Calu3 (cell line): ENCODE data around the gene IL3RA. TPM values are rescaled to one million over a fixed set of nuclear protein-coding genes. Genes with fewer than 3 reads are reported as not detected.
"Not testable (repeated sequence)": the region's sequence is repeated elsewhere in the genome, so short reads cannot be mapped to it uniquely, and the experiment has no call there.

ENCODE experiments used
- BruUV-seq: library from RNA; stranded (reverse); fragments of 400-500 nt; replicated peaks from 2 replicates; lab custom pipeline; 2021; lab: Mats Ljungman, UMichigan
- CTCF ChIA-PET: fragments of 300-600 bp; sonication (Branson Sonifier 250); formaldehyde crosslinking; loops from one replicate; lab custom pipeline; 2022; ENCODE audit warnings: antibody characterized with exemption; lab: Charles Lee
- DNase-seq: peaks from one replicate; pipeline ENCODE4 v3.0.0; 2022
- H3K27ac Mint-ChIP-seq: one replicate; pipeline ENCODE4 v1.8.0; 2022; ENCODE audit warnings: mixed read lengths; ENCODE audit not compliant: unreplicated experiment
- H3K27me3 Mint-ChIP-seq: one replicate; pipeline ENCODE4 v1.8.0; 2022; ENCODE audit warnings: mixed read lengths; ENCODE audit not compliant: unreplicated experiment
- H3K36me3 Mint-ChIP-seq: one replicate; pipeline ENCODE4 v1.8.0; 2022; ENCODE audit warnings: mild to moderate bottlenecking, moderate library complexity, mixed read lengths; ENCODE audit not compliant: insufficient read depth, unreplicated experiment
- H3K4me1 Mint-ChIP-seq: one replicate; pipeline ENCODE4 v1.8.0; 2022; ENCODE audit warnings: mild to moderate bottlenecking, low read depth, mixed read lengths; ENCODE audit not compliant: unreplicated experiment
- H3K4me3 Mint-ChIP-seq: one replicate; pipeline ENCODE4 v1.8.0; 2022; ENCODE audit warnings: mild to moderate bottlenecking, low read depth, moderate library complexity, mixed read lengths; ENCODE audit not compliant: unreplicated experiment
- H3K9me3 Mint-ChIP-seq: one replicate; pipeline ENCODE4 v1.8.0; 2022; ENCODE audit warnings: low read depth, mixed read lengths; ENCODE audit not compliant: unreplicated experiment
- intact Hi-C: fragments of 100-400 bp; cut with micrococcal nuclease; formaldehyde crosslinking; loops from one replicate; pipeline ENCODE4 v1.10.0; 2022; ENCODE audit not compliant: unreplicated experiment
- total RNA-seq: library from RNA; stranded (reverse); gene quantifications from 2 replicates; pipeline ENCODE4 v1.2.3, GENCODE V29; 2022
- TF ChIP-seq, protein P1 (sequence below): fragments of 200-600 bp; IDR thresholded peaks from one replicate; pipeline ENCODE4 v1.8.0; 2022; ENCODE audit warnings: antibody characterized with exemption; ENCODE audit not compliant: unreplicated experiment

IL3RA gene
- total RNA-seq, 1 experiment from 2014 or later = not detected

DNA sequence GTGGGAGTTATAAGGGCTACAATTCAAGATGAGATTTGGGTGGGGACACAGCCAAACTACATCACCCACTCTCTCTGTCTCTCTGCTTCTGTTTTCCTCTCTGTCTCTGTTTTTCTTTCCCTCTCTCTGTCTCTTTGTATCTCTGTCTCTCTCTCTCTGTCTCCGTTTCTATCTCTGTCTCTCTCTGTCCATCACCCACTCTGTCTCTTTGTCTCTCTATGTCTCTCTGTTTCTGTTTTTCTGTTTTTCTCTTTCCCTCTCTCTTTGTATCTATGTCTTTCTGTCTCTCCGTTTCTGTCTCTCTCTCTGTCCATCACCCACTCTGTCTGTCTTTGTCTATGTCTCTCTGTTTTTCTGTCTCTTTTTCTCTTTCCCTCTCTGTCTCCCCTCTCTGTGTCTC, 25.3 kb downstream of the IL3RA start:
- BruUV-seq = no TSS peak
- H3K4me1 Mint-ChIP-seq = peaks cover 11% of the 10 kb centered on the region
- CTCF ChIA-PET = no interaction called here
- H3K4me3 Mint-ChIP-seq = no peak overlapping the region
- TF ChIP-seq, protein P1, sequence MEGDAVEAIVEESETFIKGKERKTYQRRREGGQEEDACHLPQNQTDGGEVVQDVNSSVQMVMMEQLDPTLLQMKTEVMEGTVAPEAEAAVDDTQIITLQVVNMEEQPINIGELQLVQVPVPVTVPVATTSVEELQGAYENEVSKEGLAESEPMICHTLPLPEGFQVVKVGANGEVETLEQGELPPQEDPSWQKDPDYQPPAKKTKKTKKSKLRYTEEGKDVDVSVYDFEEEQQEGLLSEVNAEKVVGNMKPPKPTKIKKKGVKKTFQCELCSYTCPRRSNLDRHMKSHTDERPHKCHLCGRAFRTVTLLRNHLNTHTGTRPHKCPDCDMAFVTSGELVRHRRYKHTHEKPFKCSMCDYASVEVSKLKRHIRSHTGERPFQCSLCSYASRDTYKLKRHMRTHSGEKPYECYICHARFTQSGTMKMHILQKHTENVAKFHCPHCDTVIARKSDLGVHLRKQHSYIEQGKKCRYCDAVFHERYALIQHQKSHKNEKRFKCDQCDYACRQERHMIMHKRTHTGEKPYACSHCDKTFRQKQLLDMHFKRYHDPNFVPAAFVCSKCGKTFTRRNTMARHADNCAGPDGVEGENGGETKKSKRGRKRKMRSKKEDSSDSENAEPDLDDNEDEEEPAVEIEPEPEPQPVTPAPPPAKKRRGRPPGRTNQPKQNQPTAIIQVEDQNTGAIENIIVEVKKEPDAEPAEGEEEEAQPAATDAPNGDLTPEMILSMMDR = no peak
- H3K27ac Mint-ChIP-seq = peak overlapping the region; percentile 6
- intact Hi-C loops = no loop called here
- H3K27me3 Mint-ChIP-seq = peaks cover 34% of the 10 kb centered on the region
- DNase-seq = no peak
- H3K36me3 Mint-ChIP-seq = peaks cover 5% of the 10 kb centered on the region
- peaks cover 7% of the 10 kb centered on the region for H3K9me3 Mint-ChIP-seq

DNA sequence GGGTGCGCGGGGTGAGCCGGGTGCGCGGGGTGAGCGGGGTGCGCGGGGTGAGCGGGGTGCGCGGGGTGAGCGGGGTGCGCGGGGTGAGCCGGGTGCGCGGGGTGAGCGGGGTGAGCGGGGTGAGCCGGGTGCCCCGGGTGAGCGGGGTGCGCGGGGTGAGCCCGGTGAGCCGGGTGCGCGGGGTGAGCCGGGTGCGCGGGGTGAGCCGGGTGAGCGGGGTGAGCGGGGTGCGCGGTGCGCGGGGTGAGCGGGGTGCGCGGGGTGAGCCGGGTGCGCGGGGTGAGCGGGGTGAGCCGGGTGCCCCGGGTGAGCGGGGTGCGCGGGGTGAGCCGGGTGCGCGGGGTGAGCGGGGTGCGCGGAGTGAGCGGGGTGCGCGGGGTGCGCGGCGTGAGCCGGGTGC, 29.8 kb downstream of the IL3RA start:
- BruUV-seq, CTCF ChIA-PET, H3K4me3 Mint-ChIP-seq, H3K9me3 Mint-ChIP-seq, H3K27ac Mint-ChIP-seq, DNase-seq, intact Hi-C loops: not testable (repeated sequence)
- Mint-ChIP-seq H3K27me3 (peaks cover 16% of the 10 kb centered on the region), H3K4me1 (peaks cover 11% of the 10 kb centered on the region), H3K36me3 (peaks cover 11% of the 10 kb centered on the region)

DNA sequence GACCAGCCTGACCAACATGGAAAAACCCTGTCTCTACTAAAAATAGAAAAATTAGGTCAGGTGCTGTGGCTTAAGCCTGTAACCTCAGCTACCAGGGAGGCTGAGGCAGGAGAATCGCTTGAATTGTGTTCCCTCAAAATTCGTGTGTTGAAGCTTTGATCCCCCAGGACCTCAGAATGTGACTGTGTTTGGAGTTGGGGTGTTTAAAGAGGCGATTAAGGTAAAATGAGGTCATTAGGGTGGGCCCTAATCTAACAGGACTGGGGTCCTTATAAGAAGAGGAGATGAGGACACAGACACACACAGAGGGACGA, 31.8 kb downstream of the IL3RA start:
- Mint-ChIP-seq H3K4me3 (no peak overlapping the region), H3K36me3 (peaks cover 6% of the 10 kb centered on the region), H3K9me3 (no peaks in the 10 kb centered on the region), H3K27ac (no peak overlapping the region), H3K4me1 (no peaks in the 10 kb centered on the region), H3K27me3 (no peaks in the 10 kb centered on the region)
- intact Hi-C loops = no loop called here
- CTCF ChIA-PET = no interaction called here
- no peak for DNase-seq
- TF ChIP-seq, protein P1 = no peak
- no TSS peak for BruUV-seq

DNA sequence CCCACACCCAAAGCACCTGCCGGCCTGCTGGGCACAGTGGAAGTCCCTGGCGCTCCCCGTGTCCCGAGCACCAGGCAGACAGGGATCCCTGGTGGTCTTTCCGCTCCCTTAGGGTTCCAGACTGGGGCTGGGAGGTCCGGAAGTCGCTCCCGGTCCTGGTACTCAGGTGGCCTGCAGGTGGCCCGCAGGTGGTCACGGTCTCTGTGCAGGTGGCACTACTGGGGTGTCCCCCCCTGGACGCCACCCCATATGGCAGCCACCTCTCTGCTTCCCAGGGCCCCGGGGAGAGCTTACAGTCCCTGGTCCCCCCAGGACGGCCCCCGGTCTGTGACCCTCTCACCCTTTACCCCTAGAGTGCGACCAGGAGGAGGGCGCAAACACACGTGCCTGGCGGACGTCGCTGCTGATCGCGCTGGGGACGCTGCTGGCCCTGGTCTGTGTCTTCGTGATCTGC, 41.7 kb downstream of the IL3RA start:
- no peaks in the 10 kb centered on the region for H3K4me1 Mint-ChIP-seq
- BruUV-seq = no TSS peak
- H3K27me3 Mint-ChIP-seq = no peaks in the 10 kb centered on the region
- H3K36me3 Mint-ChIP-seq = peaks cover 32% of the 10 kb centered on the region
- no peak for DNase-seq
- TF ChIP-seq, protein P1 = no peak
- CTCF ChIA-PET = no interaction called here
- no peak overlapping the region for H3K4me3 Mint-ChIP-seq
- no peak overlapping the region for H3K27ac Mint-ChIP-seq
- H3K9me3 Mint-ChIP-seq = no peaks in the 10 kb centered on the region
- intact Hi-C loops = no loop called here

DNA sequence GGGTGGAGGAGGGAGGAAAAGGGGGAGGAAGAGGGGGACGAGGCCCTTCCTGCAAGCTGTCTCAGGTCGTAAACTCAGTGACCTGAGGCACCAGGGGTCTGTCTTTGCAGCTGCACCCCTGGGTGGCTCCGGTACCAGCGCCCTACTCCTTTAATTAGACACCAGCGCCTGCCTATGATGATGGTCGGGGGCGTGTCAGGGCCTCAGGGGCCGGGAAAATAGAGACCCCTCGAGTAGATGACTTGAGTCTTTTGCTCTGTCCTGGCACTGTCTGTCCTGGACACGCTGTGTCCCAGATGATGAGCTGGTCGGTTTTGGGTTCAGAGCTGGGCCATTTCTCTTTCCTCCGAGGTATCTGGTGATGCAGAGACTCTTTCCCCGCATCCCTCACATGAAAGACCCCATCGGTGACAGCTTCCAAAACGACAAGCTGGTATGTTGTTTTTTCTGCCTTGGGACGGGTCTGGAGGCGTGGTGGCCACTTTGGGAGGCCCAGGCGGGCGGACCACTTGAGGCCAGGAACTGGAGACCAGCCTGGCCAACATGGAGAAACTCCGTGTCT, 44.2 kb downstream of the IL3RA start:
- Mint-ChIP-seq H3K27me3 (no peaks in the 10 kb centered on the region), H3K4me3 (no peak overlapping the region), H3K4me1 (no peaks in the 10 kb centered on the region), H3K9me3 (no peaks in the 10 kb centered on the region), H3K27ac (peak overlapping the region; percentile 47), H3K36me3 (peaks cover 52% of the 10 kb centered on the region)
- intact Hi-C loops = no loop called here
- TF ChIP-seq, protein P1 = no peak
- DNase-seq = no peak
- CTCF ChIA-PET = no interaction called here
- no TSS peak for BruUV-seq
